ENCODE results near the gene MAST4.

Gene MAST4

DNA sequence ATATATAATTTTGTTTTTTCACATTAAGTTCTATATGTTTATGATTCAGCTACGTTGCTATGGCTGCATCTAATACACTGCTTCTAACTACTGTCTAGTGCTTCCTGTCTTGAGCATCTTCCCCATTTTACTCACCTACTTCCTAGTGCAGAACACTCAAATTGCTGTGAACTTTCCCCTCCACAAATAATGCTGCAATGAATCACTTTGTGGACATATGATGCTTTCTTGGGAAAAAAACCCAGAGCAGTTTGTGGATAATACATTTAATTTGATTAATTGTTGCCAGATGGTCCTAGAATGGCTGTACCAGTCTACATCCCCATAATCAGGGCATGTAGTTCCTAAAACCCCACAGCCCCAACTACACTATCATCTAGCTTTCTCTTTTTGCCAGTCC, 581.9 kb downstream of the MAST4 start:
- TF ChIP-seq, protein P1, sequence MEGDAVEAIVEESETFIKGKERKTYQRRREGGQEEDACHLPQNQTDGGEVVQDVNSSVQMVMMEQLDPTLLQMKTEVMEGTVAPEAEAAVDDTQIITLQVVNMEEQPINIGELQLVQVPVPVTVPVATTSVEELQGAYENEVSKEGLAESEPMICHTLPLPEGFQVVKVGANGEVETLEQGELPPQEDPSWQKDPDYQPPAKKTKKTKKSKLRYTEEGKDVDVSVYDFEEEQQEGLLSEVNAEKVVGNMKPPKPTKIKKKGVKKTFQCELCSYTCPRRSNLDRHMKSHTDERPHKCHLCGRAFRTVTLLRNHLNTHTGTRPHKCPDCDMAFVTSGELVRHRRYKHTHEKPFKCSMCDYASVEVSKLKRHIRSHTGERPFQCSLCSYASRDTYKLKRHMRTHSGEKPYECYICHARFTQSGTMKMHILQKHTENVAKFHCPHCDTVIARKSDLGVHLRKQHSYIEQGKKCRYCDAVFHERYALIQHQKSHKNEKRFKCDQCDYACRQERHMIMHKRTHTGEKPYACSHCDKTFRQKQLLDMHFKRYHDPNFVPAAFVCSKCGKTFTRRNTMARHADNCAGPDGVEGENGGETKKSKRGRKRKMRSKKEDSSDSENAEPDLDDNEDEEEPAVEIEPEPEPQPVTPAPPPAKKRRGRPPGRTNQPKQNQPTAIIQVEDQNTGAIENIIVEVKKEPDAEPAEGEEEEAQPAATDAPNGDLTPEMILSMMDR (IDR thresholded peaks at IDR 0.05; ENCODE audit: low read depth, low read length), result no peak
- H3K4me3 ChIP-seq (ENCODE audit: low read depth, low read length), result no peak overlapping the region

DNA sequence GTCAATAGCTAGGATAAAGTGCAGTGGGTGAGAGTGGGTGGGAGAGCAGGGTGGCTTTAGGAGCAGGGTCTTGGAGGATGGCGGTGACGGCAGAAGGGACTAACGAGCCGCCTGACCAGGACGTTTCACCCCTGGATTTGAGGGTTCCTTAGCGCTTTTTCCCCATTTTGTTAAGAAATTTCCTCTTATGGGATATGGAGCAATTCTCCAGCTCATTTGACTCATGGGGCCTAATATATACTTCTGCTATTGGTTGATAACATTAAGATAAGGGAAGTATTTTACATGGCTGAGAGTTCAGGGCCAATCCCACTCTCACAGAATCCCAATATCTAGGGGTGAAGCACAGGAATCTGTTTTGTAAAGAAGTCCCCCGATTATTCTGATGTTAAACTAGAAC, 582.8 kb downstream of the MAST4 start:
- TF ChIP-seq, protein P1 (IDR thresholded peaks at IDR 0.05; ENCODE audit: low read depth, low read length), result no peak
- H3K4me3 ChIP-seq (ENCODE audit: low read depth, low read length), result no peak overlapping the region

- no peak overlapping the region for H3K4me3 ChIP-seq (ENCODE audit: low read depth, low read length)
- TF ChIP-seq, protein P1 (IDR thresholded peaks at IDR 0.05; ENCODE audit: low read depth, low read length), result no peak
Measured at GRCh38 chr5:67179697-67180361, 583.6 kb downstream of the MAST4 start.

DNA sequence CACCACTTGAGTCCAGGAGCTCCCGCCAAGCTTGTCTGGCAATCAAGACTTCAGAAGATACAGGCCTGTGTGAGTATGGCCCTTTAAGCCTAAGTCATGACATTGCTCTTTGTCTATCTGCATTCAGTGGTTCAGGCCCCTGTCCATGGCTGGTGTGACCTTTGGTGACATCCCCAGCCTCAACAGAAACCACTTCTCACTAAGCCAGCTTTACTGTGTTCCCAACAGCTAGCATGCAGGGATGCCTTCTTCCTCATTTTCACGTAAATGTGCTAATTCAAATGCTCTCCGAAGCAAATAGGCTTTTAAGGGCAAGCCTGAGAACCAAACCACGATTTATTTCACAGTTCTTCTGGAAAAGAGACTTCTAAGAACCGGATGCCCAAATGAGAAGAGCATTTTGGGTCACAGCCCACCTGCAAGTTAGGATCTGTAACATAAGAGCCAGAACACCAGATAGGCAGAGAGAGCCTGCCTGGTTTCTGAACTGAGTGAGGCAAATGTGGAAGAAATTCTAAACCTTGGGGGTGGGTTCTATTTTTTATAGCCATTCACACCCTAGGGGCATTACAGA, 585.5 kb downstream of the MAST4 start:
- no peak overlapping the region for H3K4me3 ChIP-seq (ENCODE audit: low read depth, low read length)
- TF ChIP-seq, protein P1 (IDR thresholded peaks at IDR 0.05; ENCODE audit: low read depth, low read length), result no peak

DNA sequence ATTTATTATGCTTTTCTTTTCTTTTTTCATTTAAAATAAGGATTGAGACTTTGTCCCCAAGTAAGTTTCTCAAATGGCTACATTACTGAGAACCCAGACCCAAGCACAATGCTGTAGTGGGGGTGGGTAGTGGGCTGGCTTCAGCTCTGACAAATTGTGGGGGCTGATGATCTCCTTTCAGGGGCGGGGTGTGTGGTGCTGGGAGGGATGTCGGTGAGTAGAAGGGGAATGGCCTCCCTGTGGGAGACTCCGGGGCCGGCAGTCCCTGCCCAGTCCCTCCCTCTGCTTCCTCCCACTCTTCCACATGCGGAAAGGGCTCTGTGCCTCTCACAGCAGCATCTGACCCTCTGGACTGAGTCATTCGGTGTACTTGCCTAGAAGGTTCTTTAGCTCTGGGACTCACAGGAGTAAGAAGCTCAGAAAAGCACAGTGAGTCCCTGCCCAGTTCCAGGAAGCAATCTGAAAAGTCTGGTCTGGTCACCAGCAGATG, 586.2 kb downstream of the MAST4 start:
- TF ChIP-seq, protein P1 (IDR thresholded peaks at IDR 0.05; ENCODE audit: low read depth, low read length), result no peak

GRCh38 chr5:67183859-67184258, 587.7 kb downstream of the MAST4 start:
- no peak overlapping the region for H3K4me3 ChIP-seq (ENCODE audit: low read depth, low read length)
- TF ChIP-seq, protein P1 (IDR thresholded peaks at IDR 0.05; ENCODE audit: low read depth, low read length), result no peak

More for the DNA sequence above, 586.2 kb downstream of the MAST4 start:
- no peak overlapping the region for H3K4me3 ChIP-seq (ENCODE audit: low read depth, low read length)

DNA sequence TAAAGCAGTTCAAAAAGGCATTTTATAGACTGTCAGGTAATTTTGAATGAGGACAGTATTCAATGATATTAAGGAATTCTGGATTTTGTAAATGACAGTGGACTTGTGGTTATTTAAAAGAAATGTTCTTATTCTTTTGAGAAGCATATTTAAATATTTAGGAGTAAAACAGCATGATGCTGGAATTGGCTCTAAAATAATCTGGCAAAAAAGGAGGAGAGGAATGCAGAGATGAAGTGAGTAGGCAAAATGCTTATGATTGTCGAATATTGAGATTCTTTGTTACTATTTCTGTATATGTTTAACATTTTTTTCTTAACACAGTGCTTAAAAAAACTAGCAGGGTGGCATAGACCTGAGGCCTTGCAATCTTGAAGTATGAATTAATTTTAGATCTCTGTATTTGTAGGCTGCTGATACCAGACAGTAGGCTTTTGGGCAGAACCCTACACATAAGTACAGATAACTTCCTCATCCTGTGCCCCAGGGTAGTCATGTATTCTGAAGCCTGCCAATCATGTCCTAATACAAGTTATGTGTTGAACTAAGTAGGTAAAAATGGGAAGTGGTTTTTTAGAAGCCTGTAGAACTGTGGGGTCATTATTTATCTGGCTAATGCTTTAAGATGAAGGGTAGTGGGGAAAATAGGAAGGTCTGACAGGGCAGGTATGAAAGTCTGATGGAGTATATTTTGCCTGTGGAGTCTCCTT, 591.0 kb downstream of the MAST4 start:
- TF ChIP-seq, protein P1 (IDR thresholded peaks at IDR 0.05; ENCODE audit: low read depth, low read length), result no peak
- no peak overlapping the region for H3K4me3 ChIP-seq (ENCODE audit: low read depth, low read length)

Measured in WI38 (cell line).